ENCODE results near the gene LACC1.

LACC1 gene

DNA sequence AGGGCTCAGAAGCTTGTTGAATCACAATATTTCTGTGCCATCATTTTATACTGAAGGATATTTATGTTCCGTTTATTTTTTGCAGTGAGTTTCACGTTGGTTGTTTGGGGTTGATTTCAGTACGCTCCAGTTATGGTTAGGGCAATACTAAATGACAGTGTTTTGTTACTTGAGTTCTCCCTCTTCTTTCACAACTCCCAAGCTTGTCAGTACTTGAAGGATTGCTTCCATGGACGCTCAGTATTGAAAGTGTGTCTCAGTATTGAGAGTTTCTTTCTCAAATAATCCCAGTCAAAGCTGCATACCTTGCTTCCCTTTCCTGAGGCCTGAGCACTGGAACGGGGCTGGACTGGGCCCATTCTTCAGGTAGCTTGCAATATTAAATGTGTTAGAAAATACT, 38.9 kb downstream of the LACC1 start:
- DNase-seq (ENCODE audit: low read depth), result no peak
- no peak overlapping the region for H3K4me3 ChIP-seq (replicated peaks; ENCODE audit: low read depth, low read length)
- TF ChIP-seq, protein P1, sequence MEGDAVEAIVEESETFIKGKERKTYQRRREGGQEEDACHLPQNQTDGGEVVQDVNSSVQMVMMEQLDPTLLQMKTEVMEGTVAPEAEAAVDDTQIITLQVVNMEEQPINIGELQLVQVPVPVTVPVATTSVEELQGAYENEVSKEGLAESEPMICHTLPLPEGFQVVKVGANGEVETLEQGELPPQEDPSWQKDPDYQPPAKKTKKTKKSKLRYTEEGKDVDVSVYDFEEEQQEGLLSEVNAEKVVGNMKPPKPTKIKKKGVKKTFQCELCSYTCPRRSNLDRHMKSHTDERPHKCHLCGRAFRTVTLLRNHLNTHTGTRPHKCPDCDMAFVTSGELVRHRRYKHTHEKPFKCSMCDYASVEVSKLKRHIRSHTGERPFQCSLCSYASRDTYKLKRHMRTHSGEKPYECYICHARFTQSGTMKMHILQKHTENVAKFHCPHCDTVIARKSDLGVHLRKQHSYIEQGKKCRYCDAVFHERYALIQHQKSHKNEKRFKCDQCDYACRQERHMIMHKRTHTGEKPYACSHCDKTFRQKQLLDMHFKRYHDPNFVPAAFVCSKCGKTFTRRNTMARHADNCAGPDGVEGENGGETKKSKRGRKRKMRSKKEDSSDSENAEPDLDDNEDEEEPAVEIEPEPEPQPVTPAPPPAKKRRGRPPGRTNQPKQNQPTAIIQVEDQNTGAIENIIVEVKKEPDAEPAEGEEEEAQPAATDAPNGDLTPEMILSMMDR (IDR thresholded peaks at IDR 0.05; ENCODE audit: low read length, missing control alignments), result no peak

DNA sequence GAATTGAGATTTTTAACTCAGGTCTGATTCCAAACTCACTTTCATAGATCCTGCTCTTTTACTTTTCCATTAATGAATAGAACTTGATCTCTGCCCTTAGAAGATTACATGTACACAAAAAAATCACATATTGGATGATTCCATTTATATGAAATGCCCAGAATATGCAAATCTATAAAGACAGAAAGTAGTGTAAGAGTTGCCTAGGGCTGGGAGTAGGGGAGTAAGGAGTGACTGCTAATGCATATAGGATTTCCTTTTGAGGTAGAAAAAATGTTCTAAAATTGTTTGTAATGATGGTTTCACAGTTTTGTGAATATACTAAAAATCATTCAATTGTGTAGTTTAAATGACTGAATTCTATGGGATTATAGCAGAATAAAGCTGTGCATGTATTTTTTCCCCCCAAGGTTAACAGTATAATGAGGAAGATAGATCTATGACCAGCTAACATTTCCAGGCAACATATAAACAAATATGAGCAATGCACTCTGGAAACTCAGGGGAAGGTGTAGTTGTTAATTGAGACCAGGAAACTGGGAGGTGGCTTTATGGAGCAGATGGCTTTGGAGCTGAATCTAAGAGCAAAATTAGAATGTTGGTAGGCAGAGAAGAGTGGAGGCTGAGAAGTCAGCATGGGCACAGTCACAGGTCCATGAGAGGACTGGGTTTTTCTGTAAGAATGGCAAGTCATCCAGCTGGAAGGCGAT, 41.4 kb downstream of the LACC1 start:
- TF ChIP-seq, protein P1 (IDR thresholded peaks at IDR 0.05; ENCODE audit: low read length, missing control alignments), result no peak
- no peak overlapping the region for H3K4me3 ChIP-seq (replicated peaks; ENCODE audit: low read depth, low read length)
- no peak for DNase-seq (ENCODE audit: low read depth)

DNA sequence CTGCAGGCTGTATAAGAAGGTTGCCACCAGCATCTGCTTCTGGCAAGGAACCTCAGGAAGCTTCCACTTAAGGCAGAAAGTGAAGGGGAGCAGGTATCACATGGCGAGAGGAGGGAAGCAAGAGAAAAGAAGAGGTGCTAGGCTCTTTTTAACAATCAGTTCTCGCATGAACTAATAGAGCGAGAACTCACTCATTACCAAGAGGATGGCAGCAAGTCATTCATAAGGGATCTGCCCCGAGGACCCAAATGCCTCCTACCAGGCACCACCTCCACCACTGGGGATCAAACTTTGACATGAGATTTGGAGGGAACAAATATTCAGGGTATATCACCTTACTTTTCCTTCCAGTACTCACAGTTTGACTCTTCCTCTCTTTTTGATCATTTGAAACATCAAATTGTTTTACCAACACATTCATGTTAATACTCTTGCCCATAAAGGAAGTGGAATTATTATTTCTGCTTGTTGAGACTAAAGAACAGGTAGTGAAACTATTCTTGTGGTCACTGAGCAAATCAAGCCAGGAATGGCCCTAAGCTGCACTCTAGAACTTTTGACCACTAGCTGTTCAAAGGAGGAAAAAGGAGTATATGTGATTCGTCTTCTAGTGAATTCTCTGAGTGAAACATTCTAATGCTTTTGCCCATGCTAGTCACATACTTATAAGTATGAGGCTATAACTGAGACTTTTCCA, 45.0 kb downstream of the LACC1 start:
- TF ChIP-seq, protein P1 (IDR thresholded peaks at IDR 0.05; ENCODE audit: low read length, missing control alignments), result no peak

DNA sequence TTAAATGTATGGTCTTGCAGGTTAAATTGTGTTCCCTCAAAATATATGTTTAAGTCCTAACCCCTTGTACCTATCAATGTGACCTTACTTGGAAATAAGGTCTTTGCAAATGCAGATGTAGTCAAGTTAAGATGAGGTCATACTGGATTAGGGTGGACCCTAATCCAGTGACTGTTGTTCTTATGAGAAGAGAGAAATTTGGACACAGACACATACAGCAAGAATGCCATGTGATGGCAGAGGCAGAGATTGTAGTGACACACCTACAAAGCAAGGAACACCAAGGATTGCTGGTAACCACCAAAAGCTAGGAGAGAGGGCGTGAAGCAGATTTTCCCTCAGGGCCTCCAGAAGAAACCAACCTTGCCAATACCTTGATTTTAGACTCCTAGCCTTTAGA, 50.2 kb downstream of the LACC1 start:
- TF ChIP-seq, protein P1 (IDR thresholded peaks at IDR 0.05; ENCODE audit: low read length, missing control alignments), result no peak
- no peak overlapping the region for H3K4me3 ChIP-seq (replicated peaks; ENCODE audit: low read depth, low read length)
- DNase-seq (ENCODE audit: low read depth), result no peak

More for the DNA sequence above, 45.0 kb downstream of the LACC1 start:
- no peak for DNase-seq (ENCODE audit: low read depth)
- no peak overlapping the region for H3K4me3 ChIP-seq (replicated peaks; ENCODE audit: low read depth, low read length)

DNA sequence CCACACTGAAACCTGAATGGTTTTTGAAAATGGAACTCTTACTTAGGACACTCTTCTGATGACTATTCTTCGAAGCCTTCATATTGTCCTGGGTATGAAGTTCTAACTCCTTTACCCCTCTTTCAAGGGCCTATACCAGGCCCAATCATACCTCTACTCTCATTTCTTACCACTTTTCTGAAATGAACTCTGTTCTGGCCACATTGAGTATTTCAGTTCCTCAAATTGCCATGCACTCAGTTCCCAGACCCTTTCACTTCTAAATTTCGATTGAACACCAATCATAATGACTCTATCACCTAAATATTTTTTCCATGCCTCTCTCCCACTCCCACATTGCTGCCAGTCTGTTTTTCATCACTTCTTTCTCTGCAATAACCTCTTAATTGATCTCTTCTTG, 53.7 kb downstream of the LACC1 start:
- no peak overlapping the region for H3K4me3 ChIP-seq (replicated peaks; ENCODE audit: low read depth, low read length)
- DNase-seq (ENCODE audit: low read depth), result no peak
- TF ChIP-seq, protein P1 (IDR thresholded peaks at IDR 0.05; ENCODE audit: low read length, missing control alignments), result no peak

DNA sequence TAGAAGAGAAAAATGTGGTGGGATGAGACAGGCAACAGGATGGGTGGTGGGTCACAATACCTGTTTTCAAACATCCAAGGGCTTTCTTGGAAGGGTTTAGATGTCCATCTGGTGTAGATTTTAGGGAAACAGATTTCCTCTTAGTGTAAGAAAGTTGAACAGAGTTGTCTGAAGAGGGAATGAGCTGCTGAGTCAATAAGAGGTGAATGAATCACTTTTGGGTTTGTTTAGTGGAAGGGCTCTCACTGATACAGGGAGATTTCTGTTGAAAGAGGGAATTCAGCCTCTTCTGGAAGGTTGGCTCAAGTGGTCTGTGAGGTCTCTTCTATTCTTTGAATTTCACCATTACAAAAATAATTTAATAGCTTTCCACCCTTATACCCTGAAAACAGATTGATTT, 54.6 kb downstream of the LACC1 start:
- TF ChIP-seq, protein P1 (IDR thresholded peaks at IDR 0.05; ENCODE audit: low read length, missing control alignments), result no peak
- H3K4me3 ChIP-seq (replicated peaks; ENCODE audit: low read depth, low read length), result no peak overlapping the region
- no peak for DNase-seq (ENCODE audit: low read depth)
